GM23248 (cell line): ENCODE results near the gene SCGB1A1.

ENCODE experiments used
- EZH2 ChIP-seq: fragments of 200-600 bp; sonication (generic); IDR thresholded peaks from 2 replicates; pipeline ENCODE4 v1.6.1; 2018; ENCODE audit warnings: antibody characterized with exemption, mild to moderate bottlenecking; ENCODE audit not compliant: insufficient read depth, poor library complexity, severe bottlenecking
- EZH2phosphoT487 ChIP-seq: fragments of 200-600 bp; sonication (generic); IDR thresholded peaks from 2 replicates; pipeline ENCODE4 v1.6.1; 2018; ENCODE audit warnings: antibody characterized with exemption, moderate library complexity, mild to moderate bottlenecking, low read depth; ENCODE audit not compliant: insufficient read depth

- no peak for TF ChIP-seq EZH2phosphoT487
- no peak for TF ChIP-seq EZH2
Observed at GRCh38 chr11:62393061-62393611, 25.7 kb upstream of the SCGB1A1 start.
